Stomach (tissue), 9 donors: ENCODE results near the gene EXOSC1. TPM values are rescaled to one million over a fixed set of nuclear protein-coding genes. Genes with fewer than 3 reads are reported as not detected.
"Not testable (repeated sequence)": the region's sequence is repeated elsewhere in the genome, so short reads cannot be mapped to it uniquely, and the experiment has no call there.

Experiments
- DNase-seq, 2 donors: peaks; one replicate each; pipeline versions ENCODE4 v3.0.0 to v3.0.0-alpha.2; 2013 to 2019
- H3K27ac ChIP-seq, 5 donors: fragments of 200-600 bp in 4 of 5; sonication (generic) in 4 of 5; one replicate each; pipeline ENCODE4 v1.5.1; 2013 to 2019; ENCODE audit warnings: mild to moderate bottlenecking in 1 of 5, moderate library complexity in 1 of 5
- H3K27me3 ChIP-seq, 3 donors: fragments of 200-600 bp; sonication (generic); one replicate each; pipeline ENCODE4 v1.5.1; 2017 to 2019; ENCODE audit warnings: mixed run types in 1 of 3
- H3K36me3 ChIP-seq, 4 donors: fragments of 200-600 bp; sonication (generic); 1 replicate in 3 of 4; 2 replicates in 1 of 4; pipeline ENCODE4 v1.5.1; 2016 to 2019
- H3K4me1 ChIP-seq, 4 donors: fragments of 200-600 bp; sonication (generic); one replicate each; pipeline ENCODE4 v1.5.1; 2016 to 2019
- H3K4me3 ChIP-seq, 4 donors: fragments of 200-600 bp; sonication (generic) in 3 of 4; one replicate each; pipeline ENCODE4 v1.5.1; 2016 to 2019; ENCODE audit warnings: mild to moderate bottlenecking in 1 of 4
- H3K9me3 ChIP-seq, 4 donors: fragments of 200-600 bp; sonication (generic); one replicate each; pipeline ENCODE4 v1.5.1; 2016 to 2019
- CTCF ChIP-seq, 7 experiments: fragments of 450-650 bp in 4 of 7; fragments of 200-600 bp in 3 of 7; sonication (generic) in 3 of 7; IDR thresholded peaks; one replicate each; pipeline ENCODE4 v1.5.1; 2016 to 2019; ENCODE audit warnings: antibody characterized with exemption in 7 of 7, control low read depth in 2 of 7, mild to moderate bottlenecking in 1 of 7
- EP300 ChIP-seq: sonication (generic); formaldehyde crosslinking; IDR thresholded peaks from one replicate; pipeline ENCODE4 v1.6.1; 2017; ENCODE audit warnings: antibody characterized with exemption
- POLR2A ChIP-seq, 4 donors: fragments of 450-650 bp; IDR thresholded peaks; one replicate each; pipeline ENCODE4 v1.6.1; 2016; ENCODE audit warnings: antibody characterized with exemption in 4 of 4, control low read depth in 2 of 4, mild to moderate bottlenecking in 1 of 4, moderate library complexity in 1 of 4
- POLR2AphosphoS5 ChIP-seq, 3 donors: sonication (generic); formaldehyde crosslinking; IDR thresholded peaks; one replicate each; pipeline ENCODE4 v1.6.1; 2016; ENCODE audit warnings: antibody characterized with exemption in 3 of 3
- WGBS, 5 donors: extraction: QIAGEN DNeasy Blood & Tissue Kit in 3 of 5; methylation state at CpG; one replicate each; pipeline versions ENCODE4 v1.1.5 to v1.1.7; 2013 to 2018; 5-methylcytosine and 5-hydroxymethylcytosine counted together
- intact Hi-C: fragments of 100-400 bp; cut with DNase I; formaldehyde crosslinking; loops from one replicate; pipeline ENCODE4 v1.15.1; 2023; ENCODE audit warnings: low total_unique reads
- polyA plus RNA-seq, 3 donors: library from polyadenylated mRNA; stranded (reverse); fragments of 200-250 nt; gene quantifications; one replicate each; pipeline ENCODE4 v1.2.3, GENCODE V29; 2013
- total RNA-seq, 5 donors: library from RNA; depleted of rRNA; stranded (reverse); fragments of >200 nt; gene quantifications; one replicate each; pipeline versions ENCODE4 v1.1.0 to v1.2.3, GENCODE V29; 2014 to 2016
- donor health status: healthy with polysubstance abuse.
- donor health status: Bipolar disorder and iron deficiency.
- donor health status: healthy.

Gene EXOSC1
- total and polyA plus RNA-seq, 8 donors = 11.6 to 71.0 (median 28.8) TPM

GRCh38 chr10:97481071-97481470, 35.3 kb upstream of the EXOSC1 start:
- intact Hi-C loops = no loop called here
- Histone ChIP-seq H3K36me3 (peaks cover 48 to 89% (median 75%) of the 10 kb centered on the region in 4 donors), H3K27ac (no peak overlapping the region), H3K4me1 (peaks cover 0 to 4% (median 2%) of the 10 kb centered on the region in 4 donors), H3K9me3 (no peaks in the 10 kb centered on the region), H3K4me3 (no peak overlapping the region), H3K27me3 (no peaks in the 10 kb centered on the region)
- TF ChIP-seq CTCF (IDR thresholded peaks at IDR 0.05) (no peak), POLR2AphosphoS5 (IDR thresholded peaks at IDR 0.05) (no peak), EP300 (no peak)
- no peak for DNase-seq
- WGBS, 5 donors = 86 to 96% (median 92%) methylated on average over 4 of the region's 4 CpGs

- peaks cover 53 to 89% (median 85%) of the 10 kb centered on the region in 4 donors for H3K36me3 ChIP-seq
- no peak for DNase-seq
- no peaks in the 10 kb centered on the region for H3K27me3 ChIP-seq
- no peaks in the 10 kb centered on the region for H3K9me3 ChIP-seq
- no peak for TF ChIP-seq EP300
- no peak for TF ChIP-seq POLR2A (IDR thresholded peaks at IDR 0.05)
- TF ChIP-seq CTCF (IDR thresholded peaks at IDR 0.05) = no peak
- TF ChIP-seq POLR2AphosphoS5 (IDR thresholded peaks at IDR 0.05) = no peak
- no peak overlapping the region for H3K4me3 ChIP-seq
- 76 to 91% (median 78%) methylated on average over 9 of the region's 9 CpGs for WGBS, 5 donors
- intact Hi-C loops = no loop called here
- H3K27ac ChIP-seq = no peak overlapping the region
- no peaks in the 10 kb centered on the region for H3K4me1 ChIP-seq
Measured at GRCh38 chr10:97479939-97480338, 34.1 kb upstream of the EXOSC1 start.

GRCh38 chr10:97479410-97479809, 33.6 kb upstream of the EXOSC1 start:
- H3K9me3 ChIP-seq, H3K27me3 ChIP-seq, intact Hi-C loops, H3K4me3 ChIP-seq, DNase-seq, H3K4me1 ChIP-seq, H3K27ac ChIP-seq: not testable (repeated sequence)
- 82 to 93% (median 87%) methylated on average over 4 of the region's 4 CpGs for WGBS, 5 donors
- peaks cover 58 to 92% (median 87%) of the 10 kb centered on the region in 4 donors for H3K36me3 ChIP-seq

- H3K4me1 ChIP-seq = no peaks in the 10 kb centered on the region
- peaks cover 76 to 100% (median 98%) of the 10 kb centered on the region in 4 donors for H3K36me3 ChIP-seq
- no peak overlapping the region for H3K4me3 ChIP-seq
- no peak overlapping the region for H3K27ac ChIP-seq
- WGBS, 5 donors = 73 to 92% (median 81%) methylated on average over 2 of the region's 2 CpGs
- no peaks in the 10 kb centered on the region for H3K27me3 ChIP-seq
- no peaks in the 10 kb centered on the region for H3K9me3 ChIP-seq
- TF ChIP-seq POLR2A (IDR thresholded peaks at IDR 0.05) (no peak), POLR2AphosphoS5 (IDR thresholded peaks at IDR 0.05) (no peak), EP300 (no peak), CTCF (IDR thresholded peaks at IDR 0.05) (no peak)
- no peak for DNase-seq
- intact Hi-C loops = no loop called here
Measured at GRCh38 chr10:97475936-97476594, 30.3 kb upstream of the EXOSC1 start.

- intact Hi-C loops = no loop called here
- WGBS, 5 donors = 96 to 97% (median 96%) methylated on average over 4 of the region's 4 CpGs
- H3K4me3 ChIP-seq = no peak overlapping the region
- H3K36me3 ChIP-seq = peaks cover 75 to 100% (median 98%) of the 10 kb centered on the region in 4 donors
- no peak for TF ChIP-seq CTCF (IDR thresholded peaks at IDR 0.05)
- no peak for TF ChIP-seq POLR2A (IDR thresholded peaks at IDR 0.05)
- no peak for TF ChIP-seq POLR2AphosphoS5 (IDR thresholded peaks at IDR 0.05)
- TF ChIP-seq EP300 = no peak
- H3K9me3 ChIP-seq = no peaks in the 10 kb centered on the region
- H3K27ac ChIP-seq = no peak overlapping the region
- DNase-seq = no peak
- H3K4me1 ChIP-seq = no peaks in the 10 kb centered on the region
- H3K27me3 ChIP-seq = no peaks in the 10 kb centered on the region
Measured at GRCh38 chr10:97474918-97475317, 29.1 kb upstream of the EXOSC1 start.

- 74 to 93% (median 86%) methylated on average over 12 of the region's 12 CpGs for WGBS, 5 donors
- not testable (repeated sequence) for H3K9me3 ChIP-seq, H3K4me1 ChIP-seq, H3K4me3 ChIP-seq, H3K27me3 ChIP-seq, DNase-seq, H3K27ac ChIP-seq
- intact Hi-C loops = loop anchor here (10.0 kb wide), 1 partner anchor 86 kb away; no protein-coding TSS in a partner anchor
- peaks cover 80 to 100% (median 99%) of the 10 kb centered on the region in 4 donors for H3K36me3 ChIP-seq
Measured at GRCh38 chr10:97468781-97469180, 23.0 kb upstream of the EXOSC1 start.
